Measurements from ENCODE around the gene PREP. TPM values are rescaled to one million over a fixed set of nuclear protein-coding genes. Genes with fewer than 3 reads are reported as not detected.

PREP gene
- total RNA-seq, 1 donor from 2014 or later, result 25.2 TPM

GRCh38 chr6:105302617-105303128, 100.2 kb downstream of the PREP start:
- Histone ChIP-seq H3K36me3 (peaks cover 10% of the 10 kb centered on the region), H3K9me3 (replicated peaks) (no peaks in the 10 kb centered on the region), H3K4me3 (no peak overlapping the region), H3K4me1 (peaks cover 20% of the 10 kb centered on the region), H3K27ac (replicated peaks) (no peak overlapping the region), H3K27me3 (ENCODE audit: low read depth) (no peaks in the 10 kb centered on the region)
- TF ChIP-seq CTCF (IDR thresholded peaks at IDR 0.05; ENCODE audit: borderline replicate concordance), result no peak
- no peak for DNase-seq
- intact Hi-C loops (cut with micrococcal nuclease), result no loop called here

- H3K27ac ChIP-seq (replicated peaks), result peak overlapping the region; percentile 74
- no peak for TF ChIP-seq CTCF (IDR thresholded peaks at IDR 0.05; ENCODE audit: borderline replicate concordance)
- H3K9me3 ChIP-seq (replicated peaks), result no peaks in the 10 kb centered on the region
- H3K4me1 ChIP-seq, result peaks cover 20% of the 10 kb centered on the region
- peak overlapping the region; percentile 1 for H3K4me3 ChIP-seq
- intact Hi-C loops (cut with micrococcal nuclease), result no loop called here
- H3K27me3 ChIP-seq (ENCODE audit: low read depth), result no peaks in the 10 kb centered on the region
- H3K36me3 ChIP-seq, result peaks cover 10% of the 10 kb centered on the region
- DNase-seq, result no peak
Measured at GRCh38 chr6:105301756-105302616, 100.9 kb downstream of the PREP start.

GRCh38 chr6:105301072-105301503, 101.8 kb downstream of the PREP start:
- TF ChIP-seq CTCF (IDR thresholded peaks at IDR 0.05; ENCODE audit: borderline replicate concordance), result no peak
- Histone ChIP-seq H3K4me1 (peaks cover 20% of the 10 kb centered on the region), H3K27ac (replicated peaks) (peak overlapping the region; percentile 74), H3K36me3 (peaks cover 10% of the 10 kb centered on the region), H3K9me3 (replicated peaks) (no peaks in the 10 kb centered on the region), H3K27me3 (ENCODE audit: low read depth) (no peaks in the 10 kb centered on the region), H3K4me3 (peak overlapping the region; percentile 1)
- DNase-seq, result no peak
- intact Hi-C loops (cut with micrococcal nuclease), result no loop called here

- no peak for TF ChIP-seq CTCF (IDR thresholded peaks at IDR 0.05; ENCODE audit: borderline replicate concordance)
- peaks cover 10% of the 10 kb centered on the region for H3K36me3 ChIP-seq
- intact Hi-C loops (cut with micrococcal nuclease), result no loop called here
- H3K9me3 ChIP-seq (replicated peaks), result no peaks in the 10 kb centered on the region
- H3K4me1 ChIP-seq, result peaks cover 17% of the 10 kb centered on the region
- H3K27me3 ChIP-seq (ENCODE audit: low read depth), result no peaks in the 10 kb centered on the region
- no peak for DNase-seq
- H3K27ac ChIP-seq (replicated peaks), result no peak overlapping the region
- no peak overlapping the region for H3K4me3 ChIP-seq
Measured at GRCh38 chr6:105300090-105300489, 102.8 kb downstream of the PREP start.

- Histone ChIP-seq H3K9me3 (replicated peaks) (no peaks in the 10 kb centered on the region), H3K36me3 (no peaks in the 10 kb centered on the region), H3K4me3 (no peak overlapping the region), H3K27me3 (ENCODE audit: low read depth) (no peaks in the 10 kb centered on the region), H3K27ac (replicated peaks) (no peak overlapping the region), H3K4me1 (no peaks in the 10 kb centered on the region)
- no peak for DNase-seq
- TF ChIP-seq CTCF (IDR thresholded peaks at IDR 0.05; ENCODE audit: borderline replicate concordance), result no peak
- intact Hi-C loops (cut with micrococcal nuclease), result no loop called here
Measured at GRCh38 chr6:105294129-105294528, 108.8 kb downstream of the PREP start.
